Neuronal stem cell (in vitro differentiated cells): Measurements from ENCODE around the gene GNG13.

ENCODE experiments used
- DNase-seq: peaks from one replicate; pipeline ENCODE4 v3.0.0-alpha.2; 2013; ENCODE audit warnings: low spot score
- H2AFZ ChIP-seq: one replicate; pipeline ENCODE4 v1.6.1; 2013; ENCODE audit warnings: mild to moderate bottlenecking, low read length, inconsistent platforms
- H2AK5ac ChIP-seq: 2 replicates; pipeline ENCODE4 v1.6.1; 2013; ENCODE audit warnings: low read depth, mild to moderate bottlenecking, inconsistent platforms, low read length, moderate library complexity, mixed read lengths
- H2BK120ac ChIP-seq: 2 replicates; pipeline ENCODE4 v1.6.1; 2013; ENCODE audit warnings: low read depth, mild to moderate bottlenecking, inconsistent platforms, low read length, moderate library complexity, mixed read lengths
- H2BK12ac ChIP-seq: one replicate; pipeline ENCODE4 v1.6.1; 2013; ENCODE audit warnings: low read length, inconsistent platforms
- H2BK15ac ChIP-seq: 2 replicates; pipeline ENCODE4 v1.6.1; 2013; ENCODE audit warnings: mild to moderate bottlenecking, low read length, inconsistent platforms, mixed read lengths
- H2BK5ac ChIP-seq: one replicate; pipeline ENCODE4 v1.6.1; 2013; ENCODE audit warnings: inconsistent platforms, mild to moderate bottlenecking, low read length, moderate library complexity
- H3K14ac ChIP-seq: one replicate; pipeline ENCODE4 v1.6.1; 2013; ENCODE audit warnings: low read length, inconsistent platforms
- H3K18ac ChIP-seq: 2 replicates; pipeline ENCODE4 v1.6.1; 2013; ENCODE audit warnings: low read length, inconsistent platforms
- H3K23ac ChIP-seq: 2 replicates; pipeline ENCODE4 v1.6.1; 2013; ENCODE audit warnings: low read depth, mild to moderate bottlenecking, mixed read lengths, low read length, inconsistent platforms; ENCODE audit not compliant: poor library complexity
- H3K27ac ChIP-seq: replicated peaks from 3 replicates; pipeline ENCODE4 v1.5.1; 2013; ENCODE audit warnings: low read length, inconsistent platforms
- H3K27me3 ChIP-seq, 3 experiments: 2 replicates each; pipeline ENCODE4 v1.6.1; 2013; ENCODE audit warnings: low read length in 3 of 3, mild to moderate bottlenecking in 2 of 3, inconsistent platforms in 1 of 3, low read depth in 1 of 3, mixed read lengths in 1 of 3, moderate library complexity in 1 of 3; ENCODE audit not compliant: control insufficient read depth in 3 of 3, insufficient read depth in 3 of 3
- H3K36me3 ChIP-seq, 2 donors: replicated peaks in 1 of 2; 2 replicates each; pipeline ENCODE4 v1.6.1; 2013; ENCODE audit warnings: low read length in 2 of 2; ENCODE audit not compliant: control insufficient read depth in 2 of 2, insufficient read depth in 2 of 2
- H3K4ac ChIP-seq: 2 replicates; pipeline ENCODE4 v1.6.1; 2013; ENCODE audit warnings: inconsistent platforms, mild to moderate bottlenecking, low read length, moderate library complexity
- H3K4me1 ChIP-seq, 2 donors: 1 replicate in 1 of 2; 2 replicates in 1 of 2; pipeline ENCODE4 v1.6.1; 2013; ENCODE audit warnings: low read length in 2 of 2, low read depth in 1 of 2; ENCODE audit not compliant: control insufficient read depth in 2 of 2, insufficient read depth in 1 of 2
- H3K4me2 ChIP-seq: one replicate; pipeline ENCODE4 v1.6.1; 2013; ENCODE audit warnings: mild to moderate bottlenecking, low read length, inconsistent platforms; ENCODE audit not compliant: insufficient read depth, poor library complexity, severe bottlenecking
- H3K4me3 ChIP-seq, 2 donors: 2 replicates each; pipeline ENCODE4 v1.5.1; 2013; ENCODE audit warnings: low read length in 2 of 2, mild to moderate bottlenecking in 2 of 2, inconsistent platforms in 1 of 2, moderate library complexity in 1 of 2
- H3K79me1 ChIP-seq: one replicate; pipeline ENCODE4 v1.6.1; 2013; ENCODE audit warnings: low read depth, mild to moderate bottlenecking, inconsistent platforms, low read length, moderate library complexity
- H3K9ac ChIP-seq: one replicate; pipeline ENCODE4 v1.6.1; 2013; ENCODE audit warnings: mild to moderate bottlenecking, low read depth, low read length, inconsistent platforms; ENCODE audit not compliant: poor library complexity
- H3K9me3 ChIP-seq, 2 donors: replicated peaks in 1 of 2; 2 replicates each; pipeline versions ENCODE3 to v1.6.1; 2013; ENCODE audit warnings: low read length in 2 of 2, mild to moderate bottlenecking in 2 of 2, inconsistent platforms in 1 of 2, low read depth in 1 of 2, mixed read lengths in 1 of 2, moderate library complexity in 1 of 2; ENCODE audit not compliant: control insufficient read depth in 2 of 2, insufficient read depth in 1 of 2
- H4K8ac ChIP-seq: one replicate; pipeline ENCODE4 v1.6.1; 2013; ENCODE audit warnings: low read depth, mild to moderate bottlenecking, inconsistent platforms, low read length, moderate library complexity
- H4K91ac ChIP-seq: one replicate; pipeline ENCODE4 v1.6.1; 2013; ENCODE audit warnings: low read length, low read depth, mild to moderate bottlenecking, inconsistent platforms; ENCODE audit not compliant: poor library complexity
- WGBS, 2 donors: extraction: QIAGEN DNeasy Blood & Tissue Kit; methylation state at CpG; one replicate each; pipeline ENCODE4 v1.1.7; 2013; ENCODE audit warnings: missing lambda C conversion rate in 2 of 2, mixed read lengths in 1 of 2; ENCODE audit not compliant: insufficient read length in 2 of 2, insufficient replicate concordance in 1 of 2; ENCODE audit errors: extremely low coverage in 2 of 2; 5-methylcytosine and 5-hydroxymethylcytosine counted together

Gene GNG13

DNA sequence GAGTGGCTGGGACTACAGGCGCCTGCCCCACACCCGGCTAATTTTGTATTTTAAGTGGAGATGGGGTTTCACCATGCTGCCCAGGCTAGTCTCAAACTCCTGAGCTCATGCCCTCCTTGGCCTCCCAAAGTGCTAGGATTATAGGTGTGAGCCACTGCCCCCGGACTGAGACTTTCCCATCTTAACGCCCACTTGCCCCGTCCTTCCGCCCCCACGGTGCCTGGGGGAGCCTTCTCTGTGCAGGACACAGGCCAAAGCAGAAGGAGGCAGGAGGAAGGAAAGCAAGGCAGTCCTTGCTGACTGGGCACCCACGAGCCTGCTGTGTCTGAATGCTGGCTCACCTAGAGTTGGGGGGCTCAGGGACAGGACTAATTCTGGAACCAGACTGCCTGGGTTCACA, 17.6 kb upstream of the GNG13 start:
- Histone ChIP-seq H2BK120ac (no peak overlapping the region), H2BK12ac (no peak overlapping the region), H2AFZ (no peak overlapping the region), H3K36me3 (no peaks in the 10 kb centered on the region), H3K79me1 (peaks cover 1% of the 10 kb centered on the region), H3K4ac (no peak overlapping the region), H3K4me2 (no peak overlapping the region), H3K18ac (no peak overlapping the region), H3K23ac (no peak overlapping the region), H2BK5ac (no peak overlapping the region), H3K14ac (no peak overlapping the region), H3K4me1 (peaks cover 4 to 6% of the 10 kb centered on the region in 2 donors), H4K91ac (no peak overlapping the region), H3K27ac (no peak overlapping the region), H3K9me3 (peaks cover 2 to 6% of the 10 kb centered on the region in 2 donors), H2AK5ac (no peak overlapping the region), H3K9ac (no peak overlapping the region), H3K27me3 (peaks cover 0 to 9% (median 4%) of the 10 kb centered on the region in 3 experiments), H2BK15ac (no peak overlapping the region), H3K4me3 (no peak overlapping the region), H4K8ac (no peak overlapping the region)
- no CpG with 5 or more reads among the region's 8 CpGs for WGBS, 2 donors
- no peak for DNase-seq

DNA sequence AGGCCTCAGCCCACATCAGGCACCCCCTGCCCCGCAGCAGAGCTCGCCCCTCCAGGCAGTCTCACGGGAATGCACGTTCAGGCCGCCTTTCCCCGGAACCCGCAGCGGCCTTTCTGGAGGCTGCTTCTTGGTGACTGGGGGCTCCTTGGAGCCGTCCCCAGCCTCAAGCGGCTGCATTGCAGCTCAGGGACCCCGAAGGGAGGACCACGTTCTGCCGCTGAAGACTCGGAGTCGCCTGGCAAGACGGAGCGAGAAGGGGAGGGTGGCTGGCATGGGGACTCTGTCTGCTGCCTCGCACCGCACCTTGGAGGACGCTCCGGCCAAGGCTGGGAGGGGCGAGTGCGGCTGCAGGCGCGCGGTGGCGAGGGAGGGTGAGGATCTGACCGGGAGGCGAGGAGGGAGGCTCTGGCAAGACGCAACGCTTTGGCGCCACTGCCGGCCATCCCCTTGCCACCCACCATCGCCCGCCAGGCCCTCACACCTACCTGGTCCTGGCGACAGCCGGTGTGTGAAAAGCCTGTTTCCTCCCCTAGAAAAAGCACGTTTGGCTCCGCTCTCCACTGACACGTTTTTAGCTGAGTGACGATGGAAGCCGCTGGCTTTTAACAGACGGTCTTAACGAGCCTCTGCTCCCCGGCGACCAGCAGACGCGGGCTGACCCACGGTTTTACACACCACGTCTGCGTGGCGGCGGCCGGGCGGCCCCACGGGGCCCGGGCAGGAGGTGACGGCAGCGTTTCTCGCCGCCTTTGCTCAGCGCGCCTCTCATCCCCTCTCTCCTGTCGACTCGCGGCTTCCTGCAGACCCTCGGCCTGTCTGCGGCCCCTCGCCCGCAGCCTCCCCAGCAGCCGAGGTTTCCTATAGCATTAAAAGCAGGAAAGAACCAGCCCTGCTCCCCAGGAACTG, 16.7 kb upstream of the GNG13 start:
- no peak overlapping the region for H3K27ac ChIP-seq

DNA sequence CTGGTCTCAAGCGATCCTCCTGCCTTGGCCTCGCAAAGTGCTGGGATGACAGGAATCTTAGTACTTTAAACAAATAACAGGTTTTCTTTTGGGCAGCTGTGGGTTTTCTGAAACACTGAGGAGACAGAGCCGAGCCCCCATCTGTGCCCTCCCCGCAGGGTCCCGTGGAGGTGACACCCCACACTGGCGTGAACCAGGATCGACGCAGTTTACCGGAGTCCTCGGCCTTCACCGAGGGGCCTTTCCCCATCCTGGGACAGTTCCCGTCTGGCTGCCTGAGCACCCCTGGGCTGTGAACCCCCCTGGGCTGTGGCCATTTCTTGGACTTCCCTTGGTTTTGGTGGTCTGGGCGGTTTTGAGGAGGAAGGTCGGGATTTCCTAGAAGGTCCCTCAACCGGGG, 15.3 kb upstream of the GNG13 start:
- Histone ChIP-seq H3K27me3 (peaks cover 0 to 22% (median 6%) of the 10 kb centered on the region in 3 experiments), H3K9me3 (peaks cover 0 to 6% of the 10 kb centered on the region in 2 donors), H3K14ac (no peak overlapping the region), H3K4me2 (no peak overlapping the region), H2AFZ (no peak overlapping the region), H3K79me1 (peaks cover 2% of the 10 kb centered on the region), H3K9ac (no peak overlapping the region), H2BK5ac (peak overlapping the region; percentile 78), H3K18ac (peak overlapping the region; percentile 52), H3K4me1 (peaks cover 2 to 5% of the 10 kb centered on the region in 2 donors), H3K4ac (no peak overlapping the region), H2BK120ac (no peak overlapping the region), H3K4me3 (no peak overlapping the region), H2BK15ac (no peak overlapping the region), H2AK5ac (no peak overlapping the region), H3K27ac (no peak overlapping the region), H4K91ac (no peak overlapping the region), H3K36me3 (no peaks in the 10 kb centered on the region), H3K23ac (peak overlapping the region; percentile 2), H2BK12ac (no peak overlapping the region), H4K8ac (no peak overlapping the region)
- WGBS, 2 donors = no CpG with 5 or more reads among the region's 15 CpGs
- DNase-seq = no peak

More for the DNA sequence above, 16.7 kb upstream of the GNG13 start:
- Histone ChIP-seq H4K8ac (peak overlapping the region; percentile 43), H3K14ac (peak overlapping the region; percentile 56), H3K27me3 (peaks cover 0 to 15% (median 6%) of the 10 kb centered on the region in 3 experiments), H4K91ac (no peak overlapping the region), H3K4me3 (no peak overlapping the region), H3K36me3 (no peaks in the 10 kb centered on the region), H2AK5ac (peak overlapping the region; percentile 88), H3K9me3 (peaks cover 0 to under 1% of the 10 kb centered on the region in 2 donors), H3K18ac (peak overlapping the region; percentile 57), H3K9ac (peak overlapping the region; percentile 44), H3K4me2 (no peak overlapping the region), H3K4ac (no peak overlapping the region), H2BK12ac (peak overlapping the region; percentile 84), H2AFZ (no peak overlapping the region), H3K23ac (peak overlapping the region; percentile 65), H2BK120ac (peak overlapping the region; percentile 31), H3K79me1 (peaks cover 1% of the 10 kb centered on the region), H3K4me1 (peaks cover 4 to 8% of the 10 kb centered on the region in 2 donors), H2BK15ac (peak overlapping the region; percentile 81), H2BK5ac (peak overlapping the region; percentile 87)
- no CpG with 5 or more reads among the region's 71 CpGs for WGBS, 2 donors
- DNase-seq = no peak

DNA sequence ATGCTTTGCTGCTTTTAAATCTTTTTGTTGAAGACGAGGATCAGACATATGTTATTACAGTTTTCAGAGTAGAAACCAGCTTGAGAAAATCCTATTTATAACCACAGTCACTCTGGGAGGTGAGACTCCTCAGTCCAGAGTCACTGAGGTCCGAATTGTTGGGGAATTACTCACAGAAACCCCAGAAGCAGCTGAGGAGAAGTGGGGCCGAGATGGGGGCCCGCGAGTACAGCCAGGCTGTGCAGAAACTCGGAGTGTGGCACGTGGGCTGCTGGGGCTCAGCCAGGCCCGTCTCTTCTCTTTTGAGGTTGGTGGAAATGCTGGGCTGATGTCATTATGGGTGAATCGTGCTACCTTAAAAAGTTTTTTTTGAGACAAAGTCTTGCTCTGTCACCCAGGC, 14.4 kb upstream of the GNG13 start:
- no peak overlapping the region for H3K27ac ChIP-seq
- no peak overlapping the region for H2BK120ac ChIP-seq
- H3K9ac ChIP-seq = no peak overlapping the region
- H2BK15ac ChIP-seq = no peak overlapping the region
- no peaks in the 10 kb centered on the region for H3K36me3 ChIP-seq
- no CpG with 5 or more reads among the region's 9 CpGs for WGBS, 2 donors
- no peak overlapping the region for H3K4ac ChIP-seq
- no peak overlapping the region for H2BK12ac ChIP-seq
- H3K9me3 ChIP-seq = peaks cover 0 to 6% of the 10 kb centered on the region in 2 donors
- H3K18ac ChIP-seq = no peak overlapping the region
- H3K4me1 ChIP-seq = peaks cover 2 to 5% of the 10 kb centered on the region in 2 donors
- H3K27me3 ChIP-seq = peaks cover 0 to 22% (median 6%) of the 10 kb centered on the region in 3 experiments
- no peak overlapping the region for H4K8ac ChIP-seq
- no peak overlapping the region for H3K23ac ChIP-seq
- H4K91ac ChIP-seq = no peak overlapping the region
- H3K4me2 ChIP-seq = no peak overlapping the region
- no peak overlapping the region for H2AK5ac ChIP-seq
- H3K79me1 ChIP-seq = peaks cover 3% of the 10 kb centered on the region
- DNase-seq = no peak
- H3K14ac ChIP-seq = no peak overlapping the region
- H2BK5ac ChIP-seq = no peak overlapping the region
- H2AFZ ChIP-seq = no peak overlapping the region
- no peak overlapping the region for H3K4me3 ChIP-seq
